Measurements from ENCODE around the gene TMEM178B. TPM values are rescaled to one million over a fixed set of nuclear protein-coding genes. Genes with fewer than 3 reads are reported as not detected.

The TMEM178B gene
- total and polyA plus RNA-seq, 9 donors, result 0.10 to 1.6 (median 0.30) TPM

DNA sequence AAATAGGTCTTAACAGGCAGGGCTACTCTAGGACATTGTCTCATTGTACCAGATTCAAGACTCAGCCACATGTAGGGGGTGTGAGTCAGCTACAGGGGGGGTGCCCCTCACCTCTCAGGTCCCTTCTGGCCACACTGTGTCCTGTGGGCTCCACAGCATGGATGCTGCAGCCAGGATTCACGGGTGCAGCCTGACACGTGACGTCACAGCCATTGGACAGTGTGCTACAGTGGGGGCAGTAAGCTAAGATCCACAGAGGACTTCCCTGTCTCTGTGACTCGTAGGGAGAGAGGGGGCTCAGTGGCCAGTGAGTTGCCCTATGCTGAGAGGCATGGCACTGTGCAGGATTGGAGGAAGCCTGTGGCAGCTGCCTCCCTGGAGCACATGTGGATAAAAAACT is 77.9 kb downstream of the TMEM178B start:
- Histone ChIP-seq H3K27me3 (no peaks in the 10 kb centered on the region), H3K4me1 (ENCODE audit: insufficient read depth) (no peaks in the 10 kb centered on the region), H3K36me3 (no peaks in the 10 kb centered on the region), H3K4me3 (no peak overlapping the region), H3K27ac (no peak overlapping the region), H3K9me3 (no peaks in the 10 kb centered on the region)
- intact Hi-C loops (cut with DNase I), result no loop called here
- TF ChIP-seq EP300 (IDR thresholded peaks at IDR 0.05) (no peak), POLR2A (IDR thresholded peaks at IDR 0.05) (no peak)
- TF ChIP-seq, protein P1, sequence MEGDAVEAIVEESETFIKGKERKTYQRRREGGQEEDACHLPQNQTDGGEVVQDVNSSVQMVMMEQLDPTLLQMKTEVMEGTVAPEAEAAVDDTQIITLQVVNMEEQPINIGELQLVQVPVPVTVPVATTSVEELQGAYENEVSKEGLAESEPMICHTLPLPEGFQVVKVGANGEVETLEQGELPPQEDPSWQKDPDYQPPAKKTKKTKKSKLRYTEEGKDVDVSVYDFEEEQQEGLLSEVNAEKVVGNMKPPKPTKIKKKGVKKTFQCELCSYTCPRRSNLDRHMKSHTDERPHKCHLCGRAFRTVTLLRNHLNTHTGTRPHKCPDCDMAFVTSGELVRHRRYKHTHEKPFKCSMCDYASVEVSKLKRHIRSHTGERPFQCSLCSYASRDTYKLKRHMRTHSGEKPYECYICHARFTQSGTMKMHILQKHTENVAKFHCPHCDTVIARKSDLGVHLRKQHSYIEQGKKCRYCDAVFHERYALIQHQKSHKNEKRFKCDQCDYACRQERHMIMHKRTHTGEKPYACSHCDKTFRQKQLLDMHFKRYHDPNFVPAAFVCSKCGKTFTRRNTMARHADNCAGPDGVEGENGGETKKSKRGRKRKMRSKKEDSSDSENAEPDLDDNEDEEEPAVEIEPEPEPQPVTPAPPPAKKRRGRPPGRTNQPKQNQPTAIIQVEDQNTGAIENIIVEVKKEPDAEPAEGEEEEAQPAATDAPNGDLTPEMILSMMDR (IDR thresholded peaks at IDR 0.05), result no peak
- 76 to 89% (median 79%) methylated on average over 4 of the region's 4 CpGs for WGBS, 3 donors
- no peak for DNase-seq

DNA sequence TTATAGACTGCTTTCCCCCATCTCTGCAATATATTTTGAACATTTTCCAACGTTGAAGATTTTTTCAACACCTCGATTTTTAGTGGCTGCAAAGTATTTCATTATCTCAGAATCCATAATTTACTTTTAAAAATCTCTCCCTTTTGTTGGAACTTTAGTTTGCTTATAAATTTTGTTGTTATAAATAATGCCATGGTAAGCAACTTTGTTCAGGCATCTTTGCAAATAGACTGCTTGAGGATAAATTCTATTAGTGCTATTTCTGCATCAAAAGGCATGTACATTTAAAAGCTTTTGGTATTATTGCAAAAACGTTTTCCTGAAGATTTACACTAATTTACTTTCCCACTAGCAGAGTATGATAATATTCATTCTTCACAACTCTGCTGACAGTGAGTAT is 79.4 kb downstream of the TMEM178B start:
- no peaks in the 10 kb centered on the region for H3K9me3 ChIP-seq
- no peaks in the 10 kb centered on the region for H3K4me1 ChIP-seq (ENCODE audit: insufficient read depth)
- DNase-seq, result no peak
- intact Hi-C loops (cut with DNase I), result no loop called here
- no peaks in the 10 kb centered on the region for H3K27me3 ChIP-seq
- no peak overlapping the region for H3K4me3 ChIP-seq
- 6 to 17% (median 7%) methylated on average over 3 of the region's 3 CpGs for WGBS, 3 donors
- TF ChIP-seq EP300 (IDR thresholded peaks at IDR 0.05) (no peak), POLR2A (IDR thresholded peaks at IDR 0.05) (no peak)
- TF ChIP-seq, protein P1 (IDR thresholded peaks at IDR 0.05), result no peak
- H3K36me3 ChIP-seq, result no peaks in the 10 kb centered on the region
- H3K27ac ChIP-seq, result no peak overlapping the region

DNA sequence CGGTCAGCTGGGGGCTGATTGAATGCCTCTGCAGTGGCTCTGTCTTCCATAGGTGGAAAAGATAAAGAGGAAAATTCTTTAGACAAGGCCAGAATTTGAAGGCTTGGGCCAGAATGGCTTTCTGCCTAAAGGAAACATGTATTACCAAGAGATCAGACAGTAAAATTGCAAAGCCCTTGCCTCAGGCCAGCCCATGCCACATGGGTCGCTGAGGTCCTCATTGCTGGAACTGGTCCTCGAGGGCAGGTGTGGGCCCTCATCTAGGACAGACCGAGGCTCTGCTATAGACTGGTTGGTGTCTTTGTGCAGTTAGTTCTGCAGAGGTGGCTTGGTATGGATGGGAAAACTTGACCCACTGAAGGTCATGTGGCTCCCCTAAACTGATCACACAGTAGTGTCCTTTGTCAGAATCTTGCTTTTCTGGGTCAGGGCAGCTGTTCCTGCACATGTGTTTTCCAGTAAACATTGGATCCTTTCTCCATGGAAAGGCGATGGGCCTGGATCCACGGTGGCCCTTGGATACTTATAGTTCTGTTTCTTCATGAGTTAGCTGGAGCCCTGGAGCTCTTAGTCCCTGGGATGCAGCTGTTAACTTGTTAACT is 80.4 kb downstream of the TMEM178B start:
- Histone ChIP-seq H3K4me3 (no peak overlapping the region), H3K9me3 (no peaks in the 10 kb centered on the region), H3K27me3 (no peaks in the 10 kb centered on the region), H3K27ac (no peak overlapping the region), H3K4me1 (ENCODE audit: insufficient read depth) (no peaks in the 10 kb centered on the region), H3K36me3 (no peaks in the 10 kb centered on the region)
- TF ChIP-seq EP300 (IDR thresholded peaks at IDR 0.05) (no peak), POLR2A (IDR thresholded peaks at IDR 0.05) (no peak)
- TF ChIP-seq, protein P1 (IDR thresholded peaks at IDR 0.05), result no peak
- WGBS, 3 donors, result 78 to 89% (median 83%) methylated on average over 6 of the region's 6 CpGs
- DNase-seq, result no peak
- intact Hi-C loops (cut with DNase I), result no loop called here

DNA sequence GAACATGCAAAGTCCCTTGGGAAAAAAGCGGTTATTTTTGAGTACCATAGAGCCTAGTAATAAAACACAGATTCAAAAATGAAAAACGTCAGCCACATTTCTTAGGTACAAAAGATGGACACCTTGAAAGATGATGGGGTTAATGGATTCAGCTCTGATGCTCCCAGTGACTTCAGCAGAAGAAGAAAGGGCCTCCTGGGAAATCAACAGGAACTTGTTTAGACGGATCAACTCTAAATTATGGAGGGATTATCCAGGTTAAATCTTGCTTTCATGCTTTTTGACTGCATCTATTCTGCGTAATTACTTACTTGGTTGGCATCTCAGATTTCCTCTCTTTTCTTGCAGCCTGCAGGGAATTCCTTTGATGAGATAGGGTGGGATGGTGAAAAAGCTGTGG is 82.5 kb downstream of the TMEM178B start:
- WGBS, 3 donors, result 54 to 69% (median 54%) methylated on average over 4 of the region's 4 CpGs
- intact Hi-C loops (cut with DNase I), result no loop called here
- Histone ChIP-seq H3K4me3 (no peak overlapping the region), H3K36me3 (no peaks in the 10 kb centered on the region), H3K4me1 (ENCODE audit: insufficient read depth) (no peaks in the 10 kb centered on the region), H3K27me3 (no peaks in the 10 kb centered on the region), H3K27ac (no peak overlapping the region), H3K9me3 (no peaks in the 10 kb centered on the region)
- no peak for TF ChIP-seq POLR2A (IDR thresholded peaks at IDR 0.05)
- TF ChIP-seq, protein P1 (IDR thresholded peaks at IDR 0.05), result no peak
- TF ChIP-seq EP300 (IDR thresholded peaks at IDR 0.05), result no peak
- no peak for DNase-seq

Data from ovary (tissue), 9 donors.